HG02885 (cell line): Measurements from ENCODE around the gene KRT86.
A peak's percentile ranks its signal among the peaks of the same experiment; 100 is the strongest.
"Not testable (repeated sequence)": the region's sequence is repeated elsewhere in the genome, so short reads cannot be mapped to it uniquely, and the experiment has no call there.

Experiments
- ATAC-seq: cut with Tn5 transposase; IDR thresholded peaks from one replicate; pipeline ENCODE4 v1.9.1; 2021; ENCODE audit warnings: mild to moderate bottlenecking; ENCODE audit not compliant: unreplicated experiment, poor library complexity

KRT86 gene

GRCh38 chr12:52286857-52287785, 12.7 kb downstream of the KRT86 start:
- ATAC-seq: not testable (repeated sequence)

- ATAC-seq: peak; percentile 96
Measured at GRCh38 chr12:52287816-52288805, 13.7 kb downstream of the KRT86 start.

- ATAC-seq: not testable (repeated sequence)
Measured at GRCh38 chr12:52290483-52291134, 16.2 kb downstream of the KRT86 start.

- ATAC-seq: no peak
Measured at GRCh38 chr12:52291267-52291935, 17.0 kb downstream of the KRT86 start, which contains the start of gene KRT81. Gene KRT81, minus strand, starts transcription at chr12:52291534. Its CDS starts 69 bp downstream, at chr12:52291465.

- ATAC-seq: no peak
Measured at GRCh38 chr12:52293926-52294325, 19.5 kb downstream of the KRT86 start.

GRCh38 chr12:52294803-52295202, 20.4 kb downstream of the KRT86 start:
- ATAC-seq: no peak

- no peak for ATAC-seq
Measured at GRCh38 chr12:52295663-52296062, 21.2 kb downstream of the KRT86 start.

GRCh38 chr12:52296572-52297215, 22.2 kb downstream of the KRT86 start:
- ATAC-seq: no peak

- no peak for ATAC-seq
Measured at GRCh38 chr12:52298677-52299190, 24.3 kb downstream of the KRT86 start.

- no peak for ATAC-seq
Measured at GRCh38 chr12:52300796-52301691, 26.6 kb downstream of the KRT86 start.

GRCh38 chr12:52301721-52302120, 27.3 kb downstream of the KRT86 start:
- ATAC-seq: not testable (repeated sequence)

- ATAC-seq: not testable (repeated sequence)
Measured at GRCh38 chr12:52302242-52302914, 27.9 kb downstream of the KRT86 start.

- peak; percentile 91 for ATAC-seq
Measured at GRCh38 chr12:52304941-52305411, 30.5 kb downstream of the KRT86 start.

- no peak for ATAC-seq
Measured at GRCh38 chr12:52305921-52306705, 31.7 kb downstream of the KRT86 start.

- no peak for ATAC-seq
Measured at GRCh38 chr12:52306731-52307130, 32.3 kb downstream of the KRT86 start.
